Type B pancreatic cell (in vitro differentiated cells): Measurements from ENCODE around the gene CYP1B1. TPM values are rescaled to one million over a fixed set of nuclear protein-coding genes. Genes with fewer than 3 reads are reported as not detected.

ENCODE experiments used
- DNase-seq: peaks from one replicate; pipeline ENCODE4 v3.0.0; 2021; ENCODE audit warnings: mixed read lengths; ENCODE audit not compliant: unreplicated experiment; ENCODE audit errors: extremely low spot score
- H3K27ac Mint-ChIP-seq: 2 replicates; pipeline ENCODE4 v1.8.0; 2021; ENCODE audit warnings: mild to moderate bottlenecking, mixed read lengths
- H3K27me3 Mint-ChIP-seq: 2 replicates; pipeline ENCODE4 v1.8.0; 2021; ENCODE audit warnings: mixed read lengths
- H3K36me3 Mint-ChIP-seq: 2 replicates; pipeline ENCODE4 v1.8.0; 2021; ENCODE audit warnings: mixed read lengths
- H3K4me1 Mint-ChIP-seq: one replicate; pipeline ENCODE4 v1.8.0; 2021; ENCODE audit warnings: mixed read lengths; ENCODE audit not compliant: unreplicated experiment
- H3K4me3 Mint-ChIP-seq: 2 replicates; pipeline ENCODE4 v1.8.0; 2021; ENCODE audit warnings: mild to moderate bottlenecking, mixed read lengths
- H3K9me3 Mint-ChIP-seq: 2 replicates; pipeline ENCODE4 v1.8.0; 2021; ENCODE audit warnings: mixed read lengths
- CTCF ChIP-seq: fragments of 200-600 bp; sonication (generic); conservative IDR thresholded peaks from 2 replicates; pipeline ENCODE4 v1.5.0; 2021; ENCODE audit warnings: antibody characterized with exemption, mild to moderate bottlenecking
- total RNA-seq: library from RNA; stranded (reverse); gene quantifications from 2 replicates; pipeline ENCODE4 v1.2.1, GENCODE V29; 2021; ENCODE audit warnings: low replicate concordance

CYP1B1 gene
- total RNA-seq, 1 donor from 2014 or later, result 176 TPM

GRCh38 chr2:38017836-38018235 is 58.1 kb downstream of the CYP1B1 start:
- Mint-ChIP-seq H3K27ac (no peak overlapping the region), H3K4me3 (no peak overlapping the region), H3K36me3 (peaks cover 3% of the 10 kb centered on the region), H3K27me3 (no peaks in the 10 kb centered on the region), H3K4me1 (no peaks in the 10 kb centered on the region), H3K9me3 (no peaks in the 10 kb centered on the region)
- DNase-seq, result no peak
- no peak for TF ChIP-seq CTCF

Other genes with a start within 250 kb of the CYP1B1 start
- gene RMDN2, start 150.9 kb downstream of the CYP1B1 start, total RNA-seq, result 5.4 and 7.0 TPM in 2 replicates